ENCODE measurements around the gene ZNHIT2.

DNA sequence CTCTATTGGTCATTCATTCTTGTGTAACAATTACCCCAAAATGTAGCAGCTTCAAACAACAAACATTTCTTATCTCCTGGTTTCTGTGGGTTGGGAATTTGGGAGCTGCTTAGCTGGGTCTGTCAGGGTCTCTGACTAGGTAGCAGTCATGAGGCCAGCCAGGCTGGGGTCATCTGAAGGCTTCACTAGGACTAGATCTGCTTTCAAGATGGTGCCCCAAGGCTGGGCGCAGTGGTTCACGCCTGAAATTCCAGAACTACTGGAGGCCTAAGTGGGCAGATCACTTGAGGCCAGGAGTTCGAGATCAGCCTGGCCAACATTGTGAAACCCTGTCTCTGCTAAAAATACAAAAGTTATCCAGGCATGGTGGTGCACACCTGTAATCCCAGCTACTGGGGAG, 39.4 kb upstream of the ZNHIT2 start:
- TF ChIP-seq, protein P1, sequence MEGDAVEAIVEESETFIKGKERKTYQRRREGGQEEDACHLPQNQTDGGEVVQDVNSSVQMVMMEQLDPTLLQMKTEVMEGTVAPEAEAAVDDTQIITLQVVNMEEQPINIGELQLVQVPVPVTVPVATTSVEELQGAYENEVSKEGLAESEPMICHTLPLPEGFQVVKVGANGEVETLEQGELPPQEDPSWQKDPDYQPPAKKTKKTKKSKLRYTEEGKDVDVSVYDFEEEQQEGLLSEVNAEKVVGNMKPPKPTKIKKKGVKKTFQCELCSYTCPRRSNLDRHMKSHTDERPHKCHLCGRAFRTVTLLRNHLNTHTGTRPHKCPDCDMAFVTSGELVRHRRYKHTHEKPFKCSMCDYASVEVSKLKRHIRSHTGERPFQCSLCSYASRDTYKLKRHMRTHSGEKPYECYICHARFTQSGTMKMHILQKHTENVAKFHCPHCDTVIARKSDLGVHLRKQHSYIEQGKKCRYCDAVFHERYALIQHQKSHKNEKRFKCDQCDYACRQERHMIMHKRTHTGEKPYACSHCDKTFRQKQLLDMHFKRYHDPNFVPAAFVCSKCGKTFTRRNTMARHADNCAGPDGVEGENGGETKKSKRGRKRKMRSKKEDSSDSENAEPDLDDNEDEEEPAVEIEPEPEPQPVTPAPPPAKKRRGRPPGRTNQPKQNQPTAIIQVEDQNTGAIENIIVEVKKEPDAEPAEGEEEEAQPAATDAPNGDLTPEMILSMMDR (IDR thresholded peaks at IDR 0.05; ENCODE audit: insufficient read depth, low read depth, low read length) = no peak
- TF ChIP-seq EZH2 (IDR thresholded peaks at IDR 0.05; ENCODE audit: insufficient read depth, low read length) = no peak

Measured in astrocyte (in vitro differentiated cells and primary cell).